Measurements from ENCODE around the gene BCO1.

Gene BCO1

DNA sequence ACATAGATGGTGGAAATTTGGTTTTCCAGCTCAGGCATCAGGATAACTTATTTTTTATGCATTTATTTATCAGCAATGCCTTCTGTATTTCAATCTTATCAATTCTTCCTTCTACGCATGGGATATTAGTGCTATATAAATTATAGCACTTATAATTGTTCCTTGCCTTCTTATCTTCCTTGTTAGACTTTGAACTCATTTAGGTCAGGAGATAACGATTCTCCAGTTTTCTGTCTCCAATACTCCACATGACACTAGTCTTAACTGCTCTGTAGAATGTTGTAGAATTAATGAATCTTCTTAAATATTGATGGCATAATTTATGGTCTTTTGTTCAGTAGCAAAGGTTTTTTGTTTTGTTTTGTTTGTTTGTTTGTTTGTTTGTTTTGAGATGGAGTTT lies 10.7 kb upstream of the BCO1 start:
- no peak overlapping the region for H3K27ac ChIP-seq
- TF ChIP-seq, protein P1, sequence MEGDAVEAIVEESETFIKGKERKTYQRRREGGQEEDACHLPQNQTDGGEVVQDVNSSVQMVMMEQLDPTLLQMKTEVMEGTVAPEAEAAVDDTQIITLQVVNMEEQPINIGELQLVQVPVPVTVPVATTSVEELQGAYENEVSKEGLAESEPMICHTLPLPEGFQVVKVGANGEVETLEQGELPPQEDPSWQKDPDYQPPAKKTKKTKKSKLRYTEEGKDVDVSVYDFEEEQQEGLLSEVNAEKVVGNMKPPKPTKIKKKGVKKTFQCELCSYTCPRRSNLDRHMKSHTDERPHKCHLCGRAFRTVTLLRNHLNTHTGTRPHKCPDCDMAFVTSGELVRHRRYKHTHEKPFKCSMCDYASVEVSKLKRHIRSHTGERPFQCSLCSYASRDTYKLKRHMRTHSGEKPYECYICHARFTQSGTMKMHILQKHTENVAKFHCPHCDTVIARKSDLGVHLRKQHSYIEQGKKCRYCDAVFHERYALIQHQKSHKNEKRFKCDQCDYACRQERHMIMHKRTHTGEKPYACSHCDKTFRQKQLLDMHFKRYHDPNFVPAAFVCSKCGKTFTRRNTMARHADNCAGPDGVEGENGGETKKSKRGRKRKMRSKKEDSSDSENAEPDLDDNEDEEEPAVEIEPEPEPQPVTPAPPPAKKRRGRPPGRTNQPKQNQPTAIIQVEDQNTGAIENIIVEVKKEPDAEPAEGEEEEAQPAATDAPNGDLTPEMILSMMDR (conservative IDR thresholded peaks at IDR 0.05; ENCODE audit: low read depth) = no peak
- DNase-seq (ENCODE audit: low spot score) = no peak
- POLR2A ChIA-PET (ENCODE audit: low non-redundant PET) = no interaction called here
- CTCF ChIA-PET = no interaction called here

DNA sequence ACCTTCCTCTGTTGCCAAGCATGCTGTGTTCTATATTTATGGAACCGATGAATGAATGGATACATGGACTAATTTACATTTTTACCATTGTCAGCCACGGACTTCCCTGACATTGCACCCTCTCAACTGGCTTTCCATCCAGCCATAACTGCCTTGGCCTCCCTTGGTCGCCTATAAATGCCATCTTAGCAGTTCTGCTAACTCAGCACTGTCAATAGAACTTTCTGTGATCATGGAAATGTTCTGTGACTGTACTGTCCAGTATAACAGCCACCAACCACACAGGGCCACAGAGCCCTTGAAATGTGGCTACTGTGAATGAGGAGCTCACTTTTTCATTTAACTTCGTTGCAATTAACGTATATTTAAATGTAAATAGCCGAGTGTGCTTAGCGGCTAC lies 8.7 kb upstream of the BCO1 start:
- CTCF ChIA-PET = interaction anchor here (1.1 kb wide), 1 partner anchor 31 kb away, joined by 5 read pairs; no protein-coding TSS in a partner anchor
- DNase-seq (ENCODE audit: low spot score) = no peak
- POLR2A ChIA-PET (ENCODE audit: low non-redundant PET) = no interaction called here
- TF ChIP-seq, protein P1 (conservative IDR thresholded peaks at IDR 0.05; ENCODE audit: low read depth) = no peak
- no peak overlapping the region for H3K27ac ChIP-seq

DNA sequence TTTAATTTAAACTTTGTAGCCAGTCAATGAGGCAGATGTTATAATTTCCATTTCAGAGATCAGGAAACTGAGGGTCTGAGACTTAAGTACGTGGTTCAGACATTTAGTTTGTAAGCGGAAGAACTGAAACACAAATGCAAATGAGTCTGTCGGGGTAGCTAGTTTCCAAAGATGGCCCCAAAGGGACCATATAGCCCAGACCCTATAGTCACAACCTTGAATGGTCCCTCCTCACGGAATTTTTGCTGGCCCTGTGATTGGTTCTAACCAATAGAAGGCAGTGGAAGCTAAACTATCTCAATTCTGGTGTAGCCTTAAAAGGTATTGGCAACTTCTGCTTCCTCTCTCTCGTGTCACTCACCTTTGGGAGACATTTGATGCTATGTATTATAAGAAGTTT lies 7.5 kb upstream of the BCO1 start:
- no peak overlapping the region for H3K27ac ChIP-seq
- DNase-seq (ENCODE audit: low spot score) = no peak
- TF ChIP-seq, protein P1 (conservative IDR thresholded peaks at IDR 0.05; ENCODE audit: low read depth) = no peak
- ChIA-PET CTCF (interaction anchor here (1.3 kb wide), 1 partner anchor 26 kb away, joined by 5 read pairs; no protein-coding TSS in a partner anchor), POLR2A (ENCODE audit: low non-redundant PET) (no interaction called here)

DNA sequence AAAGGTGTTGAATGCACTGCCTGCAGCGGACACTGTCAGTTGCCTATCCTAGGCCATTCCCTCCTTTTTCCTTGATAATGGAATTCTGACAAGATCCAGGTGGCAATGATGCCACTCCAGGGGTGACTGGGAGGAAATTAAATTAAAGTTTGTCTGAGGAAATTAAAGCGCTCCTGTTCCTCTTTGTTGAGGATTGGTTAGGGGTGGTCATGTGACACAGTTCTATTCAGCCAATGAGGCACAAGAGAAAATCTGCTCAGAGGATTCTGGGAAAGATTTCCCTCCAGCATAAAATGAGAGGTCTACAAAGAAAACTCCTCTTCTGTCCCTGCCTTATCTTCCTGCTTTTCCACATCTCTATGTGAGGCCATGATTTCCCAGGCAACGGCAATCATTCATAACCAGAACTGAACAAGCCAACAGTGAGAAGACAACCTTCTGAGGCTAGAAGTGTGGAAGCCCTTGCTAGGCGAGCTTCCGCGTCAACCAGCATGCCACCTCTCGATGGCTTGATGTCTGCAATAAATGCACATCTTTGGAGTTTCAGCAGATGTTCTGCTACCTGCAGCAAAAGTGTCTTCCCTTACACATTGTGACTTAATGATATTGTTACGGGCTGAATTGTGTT lies 5.6 kb upstream of the BCO1 start:
- ChIA-PET CTCF (no interaction called here), POLR2A (ENCODE audit: low non-redundant PET) (no interaction called here)
- no peak overlapping the region for H3K27ac ChIP-seq
- no peak for DNase-seq (ENCODE audit: low spot score)
- TF ChIP-seq, protein P1 (conservative IDR thresholded peaks at IDR 0.05; ENCODE audit: low read depth) = no peak

DNA sequence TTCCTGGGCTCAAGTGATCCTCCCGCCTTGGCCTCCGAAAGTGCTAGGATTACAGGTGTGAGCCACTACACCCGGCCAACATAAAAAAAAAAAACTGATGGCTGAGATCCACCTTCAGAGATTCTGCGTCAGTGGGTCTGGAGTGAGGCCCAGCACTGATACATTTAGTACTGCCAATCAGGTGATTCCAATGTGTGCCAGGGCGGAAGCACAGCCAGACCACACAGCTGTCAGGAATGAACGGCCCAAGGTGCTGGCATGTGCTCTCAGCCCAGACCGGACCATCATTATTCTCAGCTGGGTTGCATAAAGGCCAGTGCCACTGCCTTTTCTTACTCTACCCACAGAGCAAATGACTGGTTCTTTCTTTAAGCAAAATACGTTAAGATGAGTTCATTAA lies 1.2 kb upstream of the BCO1 start:
- TF ChIP-seq, protein P1 (conservative IDR thresholded peaks at IDR 0.05; ENCODE audit: low read depth) = no peak
- DNase-seq (ENCODE audit: low spot score) = no peak
- POLR2A ChIA-PET (ENCODE audit: low non-redundant PET) = no interaction called here
- peak overlapping the region; percentile 58 for H3K27ac ChIP-seq
- CTCF ChIA-PET = no interaction called here

DNA sequence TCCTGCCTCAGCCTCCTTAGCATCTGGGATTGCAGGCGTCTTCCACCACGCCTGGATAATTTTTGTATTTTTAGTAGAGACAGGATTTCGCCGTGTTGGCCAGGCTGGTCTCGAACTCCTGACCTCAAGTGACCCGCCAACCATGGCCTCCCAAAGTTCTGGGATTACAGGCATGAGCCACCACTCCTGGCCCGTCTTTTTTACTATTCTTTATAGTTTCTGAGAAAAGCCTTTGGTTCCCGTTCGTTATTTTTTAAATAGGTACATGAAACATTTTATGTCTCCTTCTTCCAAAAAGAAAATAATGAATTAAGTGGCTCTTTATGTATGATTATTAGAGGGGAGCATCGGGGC lies 570 bp upstream of the BCO1 start:
- peak overlapping the region; percentile 58 for H3K27ac ChIP-seq
- TF ChIP-seq, protein P1 (conservative IDR thresholded peaks at IDR 0.05; ENCODE audit: low read depth) = no peak
- CTCF ChIA-PET = interaction anchor here (0.6 to 0.7 kb wide), 3 partner anchors 23 to 1627 kb away, joined by 3 to 5 read pairs (median 3); partner anchors contain the start of gene ATMIN
- DNase-seq (ENCODE audit: low spot score) = no peak
- POLR2A ChIA-PET (ENCODE audit: low non-redundant PET) = no interaction called here

All from RWPE1 (cell line).